Measurements from ENCODE around the gene HEATR5A. TPM values are rescaled to one million over a fixed set of nuclear protein-coding genes. Genes with fewer than 3 reads are reported as not detected.

HEATR5A gene
- total and polyA plus RNA-seq, 10 of the 15 experiments (the other 5 are each of a cell fraction or from before 2014, with no cell fraction given), result 5.1 to 37.1 (median 13.8) TPM

- no peaks in the 10 kb centered on the region for H3K27me3 ChIP-seq (replicated peaks in 1 of 2; ENCODE audit: control insufficient read depth in 2 of 2, insufficient read depth in 2 of 2, low read length in 1 of 2)
- 3% methylated on average over 70 of the region's 70 CpGs for WGBS (ENCODE audit: insufficient coverage, insufficient replicate concordance, low lambda C conversion rate, missing lambda C conversion rate)
- intact Hi-C loops (cut with micrococcal nuclease; ENCODE audit: unreplicated experiment), result loop anchor here (5.0 to 10.0 kb wide), 2 partner anchors 35 to 618 kb away; partner anchors contain the start of genes ARHGAP5 and HEATR5A
- no peaks in the 10 kb centered on the region for H4K20me1 ChIP-seq (ENCODE audit: control insufficient read depth, insufficient read depth)
- peak within 1 kb of the TSS; percentile 76 for H3K27ac ChIP-seq (ENCODE audit: control insufficient read depth, insufficient read depth)
- no peaks in the 10 kb centered on the region for H3K9me3 ChIP-seq (replicated peaks; ENCODE audit: control insufficient read depth, insufficient read depth, low read length)
- peak within 1 kb of the TSS; percentile 95 for H3K4me2 ChIP-seq (ENCODE audit: control insufficient read depth, insufficient read depth)
- ChIA-PET CTCF (interaction anchor here (0.8 to 2.3 kb wide), 8 partner anchors 7 to 798 kb away, joined by 3 to 9 read pairs (median 4); partner anchors contain the start of gene HEATR5A), POLR2A (interaction anchor here (1.5 kb wide), 1 partner anchor 37 kb away, joined by 6 read pairs; the partner anchor contains the start of gene HEATR5A), SMC1A (ENCODE audit: uncharacterized antibody, unreplicated experiment) (interaction anchor here (0.7 to 1.6 kb wide), 12 partner anchors 9 to 794 kb away, joined by 3 to 8 read pairs (median 3); partner anchors contain the start of gene HEATR5A), RAD21 (ENCODE audit: unreplicated experiment) (interaction anchor here (1.0 to 2.7 kb wide), 5 partner anchors 9 to 797 kb away, joined by 4 to 9 read pairs (median 7); partner anchors contain the start of gene HEATR5A)
- H3K36me3 ChIP-seq (ENCODE audit: control insufficient read depth in 2 of 2, insufficient read depth in 2 of 2, low read length in 1 of 2), result no peaks in the 10 kb centered on the region
- ATAC-seq (peak; percentile 99), FAIRE-seq (peak; percentile 76), DNase-seq (ENCODE audit: low read depth, low spot score) (peak; percentile 74)
- no peaks in the 10 kb centered on the region; the same call in 1 of the 2 replicates for H3K4me1 ChIP-seq (ENCODE audit: control insufficient read depth, insufficient read depth, low read length)
- in situ Hi-C loops (cut with MboI), result no loop called here
- peak within 1 kb of the TSS; percentile 82 for H3K4me3 ChIP-seq
- peak within 1 kb of the TSS; percentile 85 for H3K9ac ChIP-seq (ENCODE audit: control insufficient read depth, insufficient read depth, low read length)
- H2AFZ ChIP-seq (ENCODE audit: control insufficient read depth, low read depth, low read length), result peak within 1 kb of the TSS; percentile 76
- TSS peak; percentile 91 for BruUV-seq (replicated peaks)
- H3K79me2 ChIP-seq (ENCODE audit: control insufficient read depth, insufficient read depth, low read length), result peaks cover 8% of the 10 kb centered on the region
- peak; percentile 86; the same call in 1 of the 2 replicates for TF ChIP-seq HDGF (IDR thresholded peaks at IDR 0.05)
- TF ChIP-seq ELK1 (IDR thresholded peaks at IDR 0.05; ENCODE audit: low read depth, low read length), result 0 out of 2 replicates have a peak, but pooled peaks have one; percentile 40
- no peak for TF ChIP-seq NR2C2 (IDR thresholded peaks at IDR 0.05; ENCODE audit: borderline replicate concordance, control insufficient read depth, insufficient read length, low read depth)
- TF ChIP-seq CTCF (IDR thresholded peaks at IDR 0.05 in 2 of 3, conservative IDR thresholded peaks at IDR 0.05 in 1 of 3; ENCODE audit: control insufficient read depth in 2 of 3, extremely low read depth in 1 of 3, insufficient read depth in 1 of 3, low read depth in 3 of 3, low read length in 3 of 3), result peak in 1 of 3 experiments; percentile 5; a peak in 1 of 6 replicates
- TF ChIP-seq FOXK2 (IDR thresholded peaks at IDR 0.05), result peak; percentile 61; the same call in 1 of the 2 replicates
- 0 out of 2 replicates have a peak, but pooled peaks have one; percentile 34 for TF ChIP-seq STAT1 (conservative IDR thresholded peaks at IDR 0.05)
- peak; percentile 53; the same call in 1 of the 2 replicates for TF ChIP-seq TAF1 (IDR thresholded peaks at IDR 0.05; ENCODE audit: borderline replicate concordance, low read depth, low read length)
- TF ChIP-seq RFX5 (IDR thresholded peaks at IDR 0.05; ENCODE audit: low read depth, low read length), result peak; percentile 52; the same call in 1 of the 2 replicates
- no peak for TF ChIP-seq NFYA (IDR thresholded peaks at IDR 0.05; ENCODE audit: borderline replicate concordance, low read depth, low read length)
- TF ChIP-seq CHD2 (IDR thresholded peaks at IDR 0.05; ENCODE audit: borderline replicate concordance, low read depth, low read length), result peak; percentile 58; the same call in 1 of the 2 replicates
- no peak for TF ChIP-seq KAT2A (conservative IDR thresholded peaks at IDR 0.05; ENCODE audit: control insufficient read depth, low read depth, low read length)
- no peak for TF ChIP-seq ZNF592 (IDR thresholded peaks at IDR 0.05)
- TF ChIP-seq POU2F2 (IDR thresholded peaks at IDR 0.05; ENCODE audit: borderline replicate concordance, low read depth, low read length), result peak; percentile 68; the same call in 1 of the 3 replicates
- no peak for TF ChIP-seq FOS (IDR thresholded peaks at IDR 0.05; ENCODE audit: borderline replicate concordance, extremely low read depth, insufficient read length)
Measured at GRCh38 chr14:31456841-31457664, 36.7 kb upstream of the HEATR5A start, which contains the start of gene DTD2. Gene DTD2, minus strand, starts transcription at chr14:31457506. Its CDS starts 113 bp downstream, at chr14:31457393.
